ENCODE data around the gene HECA.

DNA sequence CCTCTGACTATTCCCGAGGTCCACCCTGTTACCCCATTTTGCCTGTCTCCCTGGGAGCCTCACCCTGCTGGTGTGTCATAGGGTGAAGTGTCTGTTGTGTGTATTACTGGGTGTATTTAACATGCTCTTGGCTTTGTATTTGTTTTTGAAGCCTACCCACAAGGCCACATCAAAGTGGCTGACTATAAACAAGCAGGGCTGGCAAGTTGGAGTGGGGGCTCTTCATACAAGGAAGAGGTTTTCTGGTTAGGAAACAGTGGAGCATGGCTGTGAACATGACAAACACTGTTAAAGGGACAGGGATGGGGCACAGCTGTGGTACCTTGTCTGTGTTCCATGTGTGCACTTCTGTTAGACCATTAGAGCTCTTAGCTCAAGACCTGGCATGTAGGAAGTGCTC is 26.3 kb downstream of the HECA start:
- TF ChIP-seq, protein P1, sequence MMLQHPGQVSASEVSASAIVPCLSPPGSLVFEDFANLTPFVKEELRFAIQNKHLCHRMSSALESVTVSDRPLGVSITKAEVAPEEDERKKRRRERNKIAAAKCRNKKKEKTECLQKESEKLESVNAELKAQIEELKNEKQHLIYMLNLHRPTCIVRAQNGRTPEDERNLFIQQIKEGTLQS (IDR thresholded peaks at IDR 0.05; ENCODE audit: borderline replicate concordance, extremely low read depth, low read depth, low read length) = no peak
- TF ChIP-seq GABPA (IDR thresholded peaks at IDR 0.05; ENCODE audit: low read depth) (no peak), SUZ12 (IDR thresholded peaks at IDR 0.05; ENCODE audit: unreplicated experiment) (no peak), BHLHE40 (IDR thresholded peaks at IDR 0.05; ENCODE audit: borderline replicate concordance in 1 of 2, low read depth in 2 of 2, low read length in 1 of 2) (no peak), EP300 (IDR thresholded peaks at IDR 0.05; ENCODE audit: borderline replicate concordance in 1 of 2, control insufficient read depth in 1 of 2, low read depth in 2 of 2, low read length in 2 of 2) (no peak), FOS (IDR thresholded peaks at IDR 0.05; ENCODE audit: borderline replicate concordance, extremely low read depth, insufficient read length) (no peak), SMC3 (IDR thresholded peaks at IDR 0.05; ENCODE audit: borderline replicate concordance, low read length) (no peak), CREM (IDR thresholded peaks at IDR 0.05; ENCODE audit: low read depth) (no peak), TCF12 (IDR thresholded peaks at IDR 0.05; ENCODE audit: low read depth, low read length) (no peak), TBL1XR1 (IDR thresholded peaks at IDR 0.05; ENCODE audit: low read depth, low read length) (no peak), POLR2A (IDR thresholded peaks at IDR 0.05; ENCODE audit: low read depth, low read length) (no peak)
- TF ChIP-seq, protein P2, sequence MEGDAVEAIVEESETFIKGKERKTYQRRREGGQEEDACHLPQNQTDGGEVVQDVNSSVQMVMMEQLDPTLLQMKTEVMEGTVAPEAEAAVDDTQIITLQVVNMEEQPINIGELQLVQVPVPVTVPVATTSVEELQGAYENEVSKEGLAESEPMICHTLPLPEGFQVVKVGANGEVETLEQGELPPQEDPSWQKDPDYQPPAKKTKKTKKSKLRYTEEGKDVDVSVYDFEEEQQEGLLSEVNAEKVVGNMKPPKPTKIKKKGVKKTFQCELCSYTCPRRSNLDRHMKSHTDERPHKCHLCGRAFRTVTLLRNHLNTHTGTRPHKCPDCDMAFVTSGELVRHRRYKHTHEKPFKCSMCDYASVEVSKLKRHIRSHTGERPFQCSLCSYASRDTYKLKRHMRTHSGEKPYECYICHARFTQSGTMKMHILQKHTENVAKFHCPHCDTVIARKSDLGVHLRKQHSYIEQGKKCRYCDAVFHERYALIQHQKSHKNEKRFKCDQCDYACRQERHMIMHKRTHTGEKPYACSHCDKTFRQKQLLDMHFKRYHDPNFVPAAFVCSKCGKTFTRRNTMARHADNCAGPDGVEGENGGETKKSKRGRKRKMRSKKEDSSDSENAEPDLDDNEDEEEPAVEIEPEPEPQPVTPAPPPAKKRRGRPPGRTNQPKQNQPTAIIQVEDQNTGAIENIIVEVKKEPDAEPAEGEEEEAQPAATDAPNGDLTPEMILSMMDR (IDR thresholded peaks at IDR 0.05 in 2 of 3, conservative IDR thresholded peaks at IDR 0.05 in 1 of 3; ENCODE audit: control insufficient read depth in 2 of 3, extremely low read depth in 1 of 3, insufficient read depth in 1 of 3, low read depth in 3 of 3, low read length in 3 of 3) = no peak
- TF ChIP-seq, protein P3, sequence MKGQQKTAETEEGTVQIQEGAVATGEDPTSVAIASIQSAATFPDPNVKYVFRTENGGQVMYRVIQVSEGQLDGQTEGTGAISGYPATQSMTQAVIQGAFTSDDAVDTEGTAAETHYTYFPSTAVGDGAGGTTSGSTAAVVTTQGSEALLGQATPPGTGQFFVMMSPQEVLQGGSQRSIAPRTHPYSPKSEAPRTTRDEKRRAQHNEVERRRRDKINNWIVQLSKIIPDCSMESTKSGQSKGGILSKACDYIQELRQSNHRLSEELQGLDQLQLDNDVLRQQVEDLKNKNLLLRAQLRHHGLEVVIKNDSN (IDR thresholded peaks at IDR 0.05; ENCODE audit: borderline replicate concordance, extremely low read length, insufficient read depth, low read depth, low read length) = no peak
